SK-N-MC (cell line): ENCODE measurements around the gene COL6A2.

Experiments used
- EZH2 ChIP-seq: fragments of 200-600 bp; sonication (generic); IDR thresholded peaks from one replicate; pipeline ENCODE4 v1.6.1; 2017; ENCODE audit warnings: antibody characterized with exemption
- FOXP2 ChIP-seq: optimal IDR thresholded peaks from 2 replicates; pipeline ENCODE3; 2011; ENCODE audit warnings: mild to moderate bottlenecking, moderate library complexity; ENCODE audit not compliant: insufficient read depth; ENCODE audit errors: extremely low read length, control extremely low read depth
- POLR2AphosphoS5 ChIP-seq: IDR thresholded peaks from 2 replicates; pipeline ENCODE4 v1.6.1; 2012; ENCODE audit warnings: mild to moderate bottlenecking, low read depth, low read length, borderline replicate concordance

DNA sequence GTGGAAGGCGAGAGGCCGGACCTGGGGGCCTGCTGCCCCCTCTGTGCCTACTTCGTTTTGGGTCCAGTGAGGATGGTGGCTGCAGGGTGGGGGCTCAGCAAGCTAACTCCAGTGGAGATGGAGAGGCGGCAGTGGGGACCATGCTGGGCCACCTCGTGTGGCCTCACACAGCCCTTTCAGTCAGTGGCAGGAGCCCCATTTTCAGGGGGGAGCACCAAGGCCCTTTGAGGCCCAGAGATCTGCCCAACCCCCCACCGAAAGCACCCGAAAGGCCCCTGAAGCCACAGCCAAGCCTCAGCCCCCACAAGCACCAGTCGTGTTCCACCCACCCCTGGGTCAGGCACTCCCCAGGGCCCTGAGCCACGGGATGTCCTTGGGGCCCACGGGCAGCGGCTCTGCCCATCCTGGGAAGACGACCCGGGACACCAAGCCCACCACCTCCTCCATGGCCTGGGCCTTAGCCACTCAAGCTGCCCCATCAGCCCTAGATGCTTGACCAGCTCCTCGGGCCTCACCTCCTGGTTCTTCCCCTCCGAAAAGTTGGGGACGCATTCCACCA is 57.1 kb downstream of the COL6A2 start:
- TF ChIP-seq POLR2AphosphoS5 (no peak), EZH2 (no peak), FOXP2 (no peak)
